ENCODE data around the gene BMP2.
A peak's percentile ranks its signal among the peaks of the same experiment; 100 is the strongest.

BMP2 gene

GRCh38 chr20:6767536-6768227, at the start of gene BMP2:
Gene BMP2 (plus strand): TSS chr20:6767686. CDS start chr20:6770127, 2,441 bp downstream.
- DNase-seq (ENCODE audit: low read depth) = peak; percentile 43

DNA sequence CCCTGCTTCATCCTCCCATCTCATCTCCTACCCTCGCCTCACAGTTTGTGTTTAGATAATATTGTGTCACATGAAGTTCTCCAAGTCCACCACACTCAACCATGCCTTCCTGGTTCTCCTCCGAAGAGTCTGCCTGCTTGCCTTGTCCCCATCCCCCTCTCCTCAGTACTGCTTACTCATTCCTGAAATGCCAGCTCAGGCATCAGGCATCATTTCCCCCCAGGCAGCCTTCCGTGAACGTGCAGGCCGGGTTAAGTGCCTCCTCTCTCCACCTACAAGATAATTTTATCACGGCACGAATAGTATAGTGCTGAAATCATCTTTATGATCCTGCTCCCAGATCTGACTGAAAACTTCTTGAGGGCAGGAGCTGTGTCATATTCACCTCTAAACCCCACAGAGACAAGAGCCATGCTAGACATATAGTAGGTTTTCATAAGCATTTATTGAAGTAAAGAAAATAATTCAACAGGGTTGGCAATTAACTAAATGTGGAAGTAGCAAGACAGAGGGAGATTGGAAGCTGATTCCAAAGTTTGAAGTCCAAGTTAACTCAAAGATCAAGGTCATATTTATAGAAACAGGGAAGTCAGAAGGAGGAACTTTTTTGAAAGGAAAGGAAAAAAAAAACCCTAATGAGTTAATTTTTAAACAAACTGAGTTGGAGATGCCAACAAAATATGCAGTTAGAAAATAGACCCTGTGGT, 48.7 kb upstream of the BMP2 start:
- DNase-seq (ENCODE audit: low read depth) = peak; percentile 17

DNA sequence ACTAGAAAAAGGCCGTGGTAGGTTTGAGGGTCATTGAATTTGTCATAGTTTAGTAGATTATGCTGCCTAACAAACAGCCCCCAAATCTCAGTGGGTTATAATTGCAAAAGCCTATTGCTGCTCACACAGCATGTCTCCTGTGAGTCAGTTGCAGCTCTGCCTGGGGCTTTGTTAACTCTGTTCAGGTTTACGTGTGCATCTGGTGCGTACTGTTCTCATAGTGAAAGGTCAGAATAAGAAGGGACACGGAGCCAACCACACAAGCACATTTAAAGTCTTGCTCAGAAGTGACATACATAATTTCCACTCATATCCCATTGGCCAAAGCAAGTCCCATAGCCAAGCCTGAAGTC, 48.1 kb upstream of the BMP2 start:
- no peak for DNase-seq (ENCODE audit: low read depth)

DNA sequence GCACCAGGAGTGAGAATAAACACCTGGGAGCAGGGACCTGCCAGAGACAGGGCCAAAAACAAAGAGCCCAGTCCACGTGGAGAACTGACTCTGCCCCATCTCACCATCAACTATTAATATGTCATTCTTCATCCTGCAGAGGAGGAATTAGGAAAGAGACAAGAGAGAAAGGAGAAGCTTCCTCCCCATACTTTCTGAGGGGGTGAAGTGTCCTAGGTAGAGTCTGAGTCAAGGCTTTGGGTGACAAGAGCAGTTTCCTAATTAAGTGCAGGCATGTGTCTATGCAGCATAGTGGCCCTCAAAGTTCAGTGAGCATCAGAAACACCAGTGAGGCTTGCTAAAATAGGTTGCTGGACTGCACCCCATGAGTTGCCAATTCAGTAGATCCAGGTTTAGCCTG, 40.7 kb upstream of the BMP2 start:
- no peak for DNase-seq (ENCODE audit: low read depth)

GRCh38 chr20:6730672-6731328, 36.7 kb upstream of the BMP2 start:
- DNase-seq (ENCODE audit: low read depth) = no peak

DNA sequence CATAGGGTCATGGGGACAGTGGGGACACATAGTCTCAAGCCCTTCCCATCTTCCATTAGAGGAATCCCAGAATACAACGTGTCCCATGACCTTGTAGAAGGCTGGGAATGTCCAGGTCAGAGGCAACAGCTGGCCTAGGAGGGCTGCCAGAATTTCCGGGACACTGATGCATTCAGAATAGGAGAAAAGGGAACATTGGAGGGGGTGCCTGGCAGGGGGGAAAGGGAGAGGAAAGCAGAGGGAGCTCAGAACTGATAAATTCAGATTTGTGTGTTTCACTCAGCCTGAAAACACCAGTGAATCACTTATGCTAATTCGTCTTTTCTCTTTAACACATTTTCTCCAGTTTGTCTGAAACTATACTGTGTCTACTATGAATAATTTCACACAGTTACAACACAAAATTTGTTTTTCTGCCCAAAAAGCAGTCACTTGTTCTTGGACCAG, 35.5 kb upstream of the BMP2 start:
- no peak for DNase-seq (ENCODE audit: low read depth)

DNA sequence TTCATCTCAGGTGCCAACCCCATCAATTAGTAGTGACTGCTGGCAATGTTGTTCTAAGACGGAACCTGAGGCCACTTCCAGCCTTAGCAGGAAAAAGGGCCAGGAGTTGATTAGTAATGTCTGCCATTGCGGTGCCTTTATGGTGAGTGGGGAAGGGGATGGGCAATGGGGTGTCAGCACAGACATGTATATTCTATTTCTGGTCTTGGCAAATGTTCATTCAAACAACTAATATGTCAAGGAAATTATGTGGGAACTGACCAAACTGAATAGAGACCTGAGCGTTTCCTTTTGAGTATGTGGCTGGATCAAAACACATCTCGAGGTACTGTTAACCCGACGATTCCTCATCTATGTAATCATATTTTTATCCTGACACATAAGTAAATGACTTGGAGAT, 34.6 kb upstream of the BMP2 start:
- DNase-seq (ENCODE audit: low read depth) = no peak

DNA sequence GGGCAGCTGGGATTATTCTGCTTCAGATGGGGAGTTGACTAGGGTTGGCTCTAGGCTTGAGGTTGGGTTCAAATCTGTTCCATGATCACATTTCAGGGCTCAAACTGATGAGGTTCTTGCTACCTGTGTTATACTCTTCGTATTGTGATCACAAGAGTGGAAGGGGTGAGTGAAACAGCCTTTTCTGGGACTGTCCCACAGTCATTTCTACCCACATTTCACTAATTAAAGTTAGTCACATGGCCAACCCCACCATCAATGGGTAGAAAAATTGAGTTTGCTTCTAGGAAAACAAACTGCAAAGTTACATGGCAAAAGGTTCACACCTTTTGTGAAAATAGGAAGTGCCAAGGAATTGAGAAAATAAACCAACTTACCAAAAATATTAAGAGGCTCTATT, 33.5 kb upstream of the BMP2 start:
- no peak for DNase-seq (ENCODE audit: low read depth)

DNA sequence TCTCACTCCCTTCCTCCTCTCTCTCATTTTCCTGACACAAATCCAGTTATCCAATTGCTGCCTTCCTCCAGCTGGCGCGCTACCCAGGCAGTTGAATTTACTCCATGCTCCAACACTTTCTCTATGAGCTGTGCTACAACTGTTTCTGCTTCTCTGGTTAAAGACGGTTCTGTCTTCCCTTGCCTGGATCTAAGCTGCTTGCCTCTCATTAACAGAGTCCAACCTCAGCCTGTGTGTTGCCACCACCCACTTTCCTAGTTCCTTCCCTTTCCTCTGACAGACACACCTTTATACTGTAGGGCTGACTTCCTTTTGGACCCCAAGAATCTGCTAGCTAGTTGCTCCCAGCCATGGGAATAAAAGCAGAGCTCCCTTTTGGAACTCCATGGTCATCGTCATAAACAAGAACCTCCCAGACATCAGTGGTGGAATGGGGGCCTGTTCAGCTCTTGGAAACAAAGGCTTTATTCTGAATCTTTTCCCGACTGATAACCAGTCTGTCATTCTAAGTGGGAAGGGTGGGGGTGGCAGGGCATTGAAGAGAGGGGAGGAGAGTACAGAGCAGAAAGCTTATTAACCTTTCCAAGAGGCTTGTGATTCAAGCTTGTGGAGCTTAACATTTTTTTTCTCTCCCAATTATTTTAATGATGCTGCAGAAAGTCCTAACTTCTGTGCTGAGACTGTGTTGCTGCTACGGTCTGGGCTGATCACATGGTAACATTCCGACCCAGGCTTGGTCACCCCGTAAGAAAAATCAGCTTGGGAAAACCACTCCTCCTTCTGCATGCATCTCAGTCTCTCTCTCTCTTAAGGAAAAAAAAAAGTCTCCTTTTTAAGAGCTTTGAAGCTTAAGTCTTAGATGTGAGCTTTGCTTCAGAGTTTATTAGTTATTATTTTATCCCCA, 31.3 kb upstream of the BMP2 start:
- no peak for DNase-seq (ENCODE audit: low read depth)

GRCh38 chr20:6739406-6739805, 28.1 kb upstream of the BMP2 start:
- DNase-seq (ENCODE audit: low read depth) = no peak

DNA sequence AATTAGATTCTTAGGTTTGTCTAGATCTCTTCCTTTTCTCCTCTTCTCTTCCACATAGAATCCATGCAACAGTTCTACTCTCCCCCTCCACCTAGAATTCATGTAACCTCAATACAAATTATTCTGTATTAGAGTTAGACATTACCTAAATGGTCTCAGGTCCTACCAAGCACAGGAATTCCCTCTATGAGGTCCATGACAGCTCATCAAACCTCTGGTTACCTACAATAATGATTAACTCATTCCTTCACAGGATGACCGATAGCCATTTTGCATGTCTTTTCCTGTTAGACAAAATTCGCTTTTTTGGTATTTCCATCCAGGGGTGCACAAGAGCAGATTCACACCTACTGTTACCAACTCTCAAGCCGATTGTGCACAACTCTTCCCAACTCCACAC, 27.4 kb upstream of the BMP2 start:
- no peak for DNase-seq (ENCODE audit: low read depth)

DNA sequence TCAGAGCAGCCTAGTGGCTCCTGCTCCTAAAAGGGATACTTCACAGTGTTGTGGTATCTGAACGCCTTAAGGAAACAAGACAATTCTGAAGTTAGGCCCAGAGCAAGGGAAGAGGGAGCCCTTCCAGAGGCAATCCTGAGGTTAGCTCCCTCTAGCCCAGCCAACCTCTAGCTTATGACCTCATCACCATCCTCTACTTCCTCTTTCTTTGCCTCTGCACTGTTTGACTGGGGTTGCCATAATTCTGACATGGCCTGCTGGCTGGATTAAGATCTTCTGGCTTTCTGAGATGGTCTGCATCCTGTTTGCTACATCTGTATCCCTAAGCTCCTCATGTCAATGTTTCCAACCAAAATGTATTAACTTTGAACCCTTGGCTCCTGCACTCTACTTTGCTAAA, 23.3 kb upstream of the BMP2 start:
- no peak for DNase-seq (ENCODE audit: low read depth)

DNA sequence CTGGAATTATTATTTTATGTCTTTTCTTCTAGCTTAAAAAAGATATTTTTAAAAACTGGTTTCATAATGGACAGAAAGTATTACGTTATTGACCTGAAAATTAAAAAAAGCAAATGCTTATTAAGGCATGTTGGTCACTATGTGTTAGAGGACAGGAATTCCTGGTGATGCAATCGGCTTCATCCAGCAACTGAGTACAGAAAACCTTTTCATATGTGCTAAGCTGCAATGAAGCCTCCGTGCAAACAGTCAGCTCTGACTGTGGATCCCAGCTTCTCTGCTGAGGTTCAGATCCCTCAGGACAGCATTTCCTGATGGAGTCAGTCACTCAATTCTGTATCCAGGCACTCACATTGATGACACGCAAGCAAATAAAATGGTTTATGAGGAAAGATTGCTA, 22.7 kb upstream of the BMP2 start:
- DNase-seq (ENCODE audit: low read depth) = no peak

DNA sequence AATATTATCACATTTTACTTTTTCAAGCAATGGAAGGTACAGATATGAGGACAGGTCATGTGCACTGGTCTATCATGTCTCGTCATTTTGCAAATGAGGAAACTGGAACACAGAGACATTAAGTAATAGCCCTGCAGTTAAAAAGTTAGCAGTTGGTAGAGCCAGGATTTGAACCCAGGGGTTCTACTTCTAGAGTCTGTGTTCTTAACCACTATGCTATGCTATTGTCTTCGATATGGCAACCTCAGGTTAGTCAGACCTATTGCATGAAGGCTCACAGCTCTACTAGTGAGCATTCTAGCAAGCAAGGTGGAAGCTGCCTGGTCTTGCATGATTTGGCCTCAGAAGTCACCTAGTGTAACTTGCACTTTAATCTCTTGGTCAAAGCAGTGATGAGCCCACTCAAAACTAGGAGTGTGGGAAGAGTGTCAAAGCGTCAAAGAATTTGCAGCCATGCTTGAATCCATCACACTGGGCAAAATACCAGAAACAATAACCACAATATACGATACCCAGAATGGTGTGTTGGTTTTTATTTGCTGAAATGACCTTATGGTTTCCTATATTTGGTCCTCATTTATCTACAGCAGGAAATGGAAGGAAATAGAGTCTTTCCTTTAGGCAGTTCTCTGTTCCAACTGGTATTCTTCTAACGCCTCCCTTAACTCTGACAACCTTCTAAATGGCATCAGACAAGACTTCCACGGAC, 20.4 kb upstream of the BMP2 start:
- DNase-seq (ENCODE audit: low read depth) = no peak

DNA sequence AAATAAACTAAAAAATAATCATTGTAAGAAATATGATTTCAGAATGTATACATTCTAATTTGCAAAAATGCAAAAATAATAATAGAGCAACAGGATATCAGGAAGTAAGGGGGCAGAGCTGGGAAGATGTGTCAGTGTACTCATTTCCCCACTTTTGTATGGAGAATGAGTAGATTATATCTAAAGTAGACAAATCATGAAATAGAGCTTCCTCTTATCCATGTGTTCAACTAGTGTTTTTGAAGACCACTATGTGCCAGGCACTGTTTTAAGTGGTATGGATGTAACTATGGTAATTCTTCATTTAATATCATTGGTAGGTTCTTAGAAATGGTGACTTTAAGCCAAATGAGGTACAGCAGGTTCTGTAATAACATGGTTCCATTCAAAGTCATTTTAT, 17.0 kb upstream of the BMP2 start:
- DNase-seq (ENCODE audit: low read depth) = no peak

DNA sequence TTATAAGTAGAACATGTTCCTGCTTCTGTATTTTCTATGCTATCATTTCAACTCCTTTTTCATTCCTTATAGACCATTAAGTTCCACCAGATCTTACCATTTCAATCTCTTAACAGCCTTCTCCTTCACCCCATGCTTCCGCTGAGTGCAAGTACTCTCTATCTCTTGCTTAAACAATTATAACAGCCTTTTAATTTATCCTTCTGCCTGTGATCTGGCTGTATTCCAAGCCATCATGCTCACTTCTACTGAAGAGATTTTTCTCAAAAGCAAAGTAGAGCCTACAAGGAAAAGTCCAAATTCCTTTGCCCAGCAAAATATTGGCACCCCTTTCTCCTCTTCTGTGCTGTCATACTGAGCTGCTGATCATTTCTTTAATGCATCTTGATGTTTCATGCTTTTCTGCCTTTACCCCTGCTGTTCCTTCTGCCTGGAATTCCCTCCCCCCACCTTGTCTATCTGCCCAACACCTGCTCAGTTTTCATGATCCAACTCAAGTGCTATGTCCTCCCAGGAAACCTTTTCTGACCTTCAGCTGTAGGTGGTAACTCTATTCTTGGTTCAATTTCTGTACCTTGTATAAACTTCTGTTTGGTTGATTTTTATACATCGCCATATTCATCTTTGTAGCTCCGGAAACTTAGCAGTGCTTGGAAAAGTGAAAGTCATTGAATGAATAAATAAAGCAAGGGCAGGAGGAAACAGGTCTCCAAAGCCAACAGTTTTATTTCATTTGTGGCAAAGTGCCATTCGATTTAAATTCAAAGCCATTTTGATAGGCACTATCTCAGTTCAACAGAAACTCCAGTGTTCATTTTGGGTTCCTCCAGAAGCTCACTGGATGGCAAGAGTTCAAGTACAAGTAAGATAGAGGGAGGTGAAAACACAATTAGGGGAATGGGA, 10.5 kb upstream of the BMP2 start:
- DNase-seq (ENCODE audit: low read depth) = no peak

DNA sequence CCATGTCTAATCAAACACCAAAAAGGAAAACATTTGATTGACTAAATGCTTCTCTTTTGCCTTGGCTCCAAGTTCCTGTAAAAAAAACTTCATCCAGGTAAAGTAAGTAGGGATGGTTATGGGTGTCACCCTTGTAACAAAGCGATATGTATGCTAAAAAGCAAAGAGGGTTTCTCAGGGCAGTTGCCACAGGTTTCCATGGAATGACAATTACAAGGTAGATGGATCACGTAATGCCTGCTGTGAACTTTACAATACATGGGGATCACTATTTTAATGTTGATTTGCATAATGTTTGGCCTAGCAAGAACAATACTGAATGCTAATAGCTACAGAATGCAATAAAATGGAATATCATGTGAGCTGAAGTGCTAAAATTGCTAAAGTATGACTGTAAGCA, 2.9 kb upstream of the BMP2 start:
- no peak for DNase-seq (ENCODE audit: low read depth)

DNA sequence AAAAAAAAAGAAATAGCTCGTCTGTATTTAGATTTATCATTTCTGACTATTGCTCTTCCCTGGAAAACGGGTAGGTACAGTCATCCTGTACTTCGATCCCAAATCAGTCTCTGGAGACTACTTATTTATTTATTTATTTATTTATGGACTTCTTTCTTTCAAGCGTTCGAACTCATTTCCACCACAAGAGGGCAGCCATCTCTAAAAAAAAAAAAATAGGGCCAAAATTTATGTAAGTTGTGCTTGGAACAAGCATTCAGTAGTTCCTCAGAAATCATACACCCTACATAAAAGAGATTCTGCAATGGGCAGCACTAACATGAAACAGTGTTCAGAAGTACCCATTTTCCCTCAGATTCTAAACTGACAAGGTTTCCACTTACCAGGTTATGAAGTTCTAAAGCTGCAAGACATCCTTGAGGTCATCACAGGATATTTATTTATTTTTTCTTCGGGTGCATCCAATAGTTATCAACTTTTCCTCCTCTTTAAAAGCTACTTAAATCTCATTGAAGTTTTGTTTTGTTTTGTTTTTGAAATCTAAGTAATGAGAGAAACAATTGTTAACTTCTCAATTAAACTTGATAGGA, 1.9 kb upstream of the BMP2 start:
- DNase-seq (ENCODE audit: low read depth) = peak; percentile 64

GRCh38 chr20:6766433-6766832, 1.1 kb upstream of the BMP2 start:
- no peak for DNase-seq (ENCODE audit: low read depth)

DNA sequence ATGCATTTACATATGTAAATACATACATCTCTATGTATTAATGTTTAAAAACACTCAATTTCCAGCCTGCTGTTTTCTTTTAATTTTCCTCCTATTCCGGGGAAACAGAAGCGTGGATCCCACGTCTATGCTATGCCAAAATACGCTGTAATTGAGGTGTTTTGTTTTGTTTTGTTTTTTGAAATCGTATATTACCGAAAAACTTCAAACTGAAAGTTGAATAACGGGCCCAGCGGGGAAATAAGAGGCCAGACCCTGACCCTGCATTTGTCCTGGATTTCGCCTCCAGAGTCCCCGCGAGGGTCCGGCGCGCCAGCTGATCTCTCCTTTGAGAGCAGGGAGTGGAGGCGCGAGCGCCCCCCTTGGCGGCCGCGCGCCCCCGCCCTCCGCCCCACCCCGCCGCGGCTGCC, 355 bp upstream of the BMP2 start:
- no peak for DNase-seq (ENCODE audit: low read depth)

Data from ELR (cell line).